Astrocyte of the spinal cord (primary cell): ENCODE measurements around the gene GRIN2D.

Experiments used
- DNase-seq: peaks from one replicate; pipeline ENCODE4 v3.0.0; 2011; ENCODE audit warnings: low read depth, low spot score
- H3K4me3 ChIP-seq: 2 replicates; pipeline ENCODE4 v1.5.1; 2011; ENCODE audit warnings: low read depth, mild to moderate bottlenecking, low read length, moderate library complexity
- CTCF ChIP-seq: IDR thresholded peaks from 2 replicates; pipeline ENCODE4 v1.5.1; 2012; ENCODE audit warnings: low read depth, mild to moderate bottlenecking, low read length, inconsistent platforms
- in situ Hi-C: cut with HindIII; loops from 2 replicates; pipeline ENCODE4 v1.10.0; 2017; ENCODE audit warnings: low sequenced_read_pairs

GRIN2D gene

DNA sequence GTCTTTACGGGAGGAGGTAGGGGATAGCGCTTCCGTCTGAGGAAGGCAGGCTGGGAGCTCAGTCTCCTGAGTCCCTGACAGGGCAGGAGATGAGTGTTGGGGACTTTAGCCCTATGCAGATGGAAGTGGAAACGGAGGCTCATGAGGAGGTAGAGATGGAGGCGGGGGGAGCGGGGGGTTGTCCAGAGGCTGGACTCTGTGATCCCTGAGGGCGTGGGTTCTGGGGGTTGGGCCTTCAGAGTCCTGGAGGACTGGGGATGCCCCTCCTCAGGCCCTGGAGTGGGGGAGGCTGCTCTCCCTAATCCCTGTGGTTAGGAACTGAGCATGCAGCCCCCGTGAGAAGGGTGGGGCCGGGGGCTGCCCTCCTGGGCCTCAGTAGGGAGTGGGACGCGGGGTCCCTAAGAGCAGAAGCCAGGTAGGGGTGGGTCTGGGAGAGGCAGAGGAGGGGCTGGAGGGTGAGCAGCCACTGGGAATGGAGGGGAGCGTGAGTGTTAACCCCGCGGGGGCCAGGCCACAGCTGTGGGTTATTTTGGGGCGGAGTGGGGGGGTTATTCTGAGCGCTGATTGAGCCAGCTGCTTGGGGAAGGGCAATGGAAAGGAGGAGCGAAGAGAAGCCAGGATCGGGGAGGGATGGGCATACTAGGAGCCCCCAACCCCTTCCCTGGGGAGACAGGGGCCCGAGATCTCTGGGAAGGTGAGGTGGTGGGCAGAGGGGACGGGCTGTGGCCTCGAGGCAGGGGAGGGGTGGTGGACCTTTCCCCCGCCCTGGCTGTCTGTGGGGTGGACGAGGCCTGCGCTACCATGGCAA, 2.8 kb downstream of the GRIN2D start:
- DNase-seq: no peak
- no peak overlapping the region for H3K4me3 ChIP-seq
- in situ Hi-C loops: no loop called here
- no peak for TF ChIP-seq CTCF

- in situ Hi-C loops: no loop called here
- no peak for DNase-seq
- H3K4me3 ChIP-seq: no peak overlapping the region
- TF ChIP-seq CTCF: no peak
Observed at GRCh38 chr19:48396824-48397176, 3.3 kb downstream of the GRIN2D start.

GRCh38 chr19:48397263-48398101, 4.0 kb downstream of the GRIN2D start:
- in situ Hi-C loops: no loop called here
- TF ChIP-seq CTCF: no peak
- peak overlapping the region; percentile 48 for H3K4me3 ChIP-seq
- DNase-seq: no peak

DNA sequence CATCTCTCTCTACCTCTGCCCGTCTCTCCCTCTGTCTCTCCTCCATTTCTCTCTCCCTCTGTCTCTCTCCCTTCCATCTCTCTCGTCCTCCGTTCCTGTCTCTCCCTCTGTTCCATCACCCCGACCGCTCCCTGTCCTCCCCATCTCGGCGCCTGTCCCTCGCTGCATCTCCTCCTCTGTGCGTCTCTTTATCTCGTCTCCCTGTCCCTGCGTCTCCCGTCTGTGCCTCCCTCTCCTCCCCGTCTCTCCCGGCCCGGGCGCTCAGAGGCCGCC, 4.6 kb downstream of the GRIN2D start:
- in situ Hi-C loops: no loop called here

GRCh38 chr19:48398375-48399235, 5.1 kb downstream of the GRIN2D start:
- peak overlapping the region; percentile 48 for H3K4me3 ChIP-seq
- in situ Hi-C loops: no loop called here
- DNase-seq: peak; percentile 86
- TF ChIP-seq CTCF: no peak

More for the DNA sequence above, 4.6 kb downstream of the GRIN2D start:
- no peak for DNase-seq
- H3K4me3 ChIP-seq: peak overlapping the region; percentile 48
- TF ChIP-seq CTCF: no peak

DNA sequence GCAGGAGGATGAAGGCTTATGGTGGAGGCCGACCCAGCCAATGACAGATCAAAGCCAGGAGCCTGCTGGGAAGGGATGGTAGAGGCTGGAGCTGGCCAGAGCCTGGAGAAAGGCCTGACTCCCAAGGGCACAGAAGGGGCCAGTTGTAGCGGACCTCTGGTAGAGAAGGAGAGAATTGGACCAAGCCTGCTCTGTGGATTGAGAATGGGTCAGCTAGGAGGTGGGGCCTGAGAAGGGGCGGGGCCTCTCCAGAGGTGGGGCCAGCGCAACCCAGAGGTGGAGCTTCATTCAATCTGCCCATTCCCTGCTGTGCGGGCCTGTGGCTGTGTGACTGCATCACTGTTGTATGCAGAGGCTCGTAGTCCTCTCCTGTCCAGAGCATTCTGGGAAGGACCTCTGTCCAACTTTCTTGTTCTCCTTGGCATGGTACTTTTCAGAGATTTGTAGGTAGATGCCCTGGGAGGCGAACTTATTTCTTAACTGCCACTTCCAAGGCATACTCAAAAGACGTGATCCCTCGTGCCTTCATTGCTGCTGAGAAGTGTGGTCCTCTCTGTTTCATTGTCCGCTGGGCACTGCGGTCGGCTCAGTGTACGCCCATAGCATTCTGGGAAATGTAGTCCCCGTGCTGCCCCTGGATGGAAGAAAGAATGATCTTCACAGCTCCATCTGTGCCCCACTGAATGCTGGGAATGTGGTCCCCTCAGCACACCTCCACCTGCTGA, 6.7 kb downstream of the GRIN2D start:
- DNase-seq: peak; percentile 81
- H3K4me3 ChIP-seq: no peak overlapping the region
- no peak for TF ChIP-seq CTCF
- in situ Hi-C loops: no loop called here
